AML-193 (cell line): ENCODE results near the gene NUBPL.

Source experiments
- DNase-seq, 2 experiments: peaks; one replicate each; lab custom pipeline; 2025; lab: John Stamatoyannopoulos, UW

NUBPL gene, protein sequence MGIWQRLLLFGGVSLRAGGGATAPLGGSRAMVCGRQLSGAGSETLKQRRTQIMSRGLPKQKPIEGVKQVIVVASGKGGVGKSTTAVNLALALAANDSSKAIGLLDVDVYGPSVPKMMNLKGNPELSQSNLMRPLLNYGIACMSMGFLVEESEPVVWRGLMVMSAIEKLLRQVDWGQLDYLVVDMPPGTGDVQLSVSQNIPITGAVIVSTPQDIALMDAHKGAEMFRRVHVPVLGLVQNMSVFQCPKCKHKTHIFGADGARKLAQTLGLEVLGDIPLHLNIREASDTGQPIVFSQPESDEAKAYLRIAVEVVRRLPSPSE

DNA sequence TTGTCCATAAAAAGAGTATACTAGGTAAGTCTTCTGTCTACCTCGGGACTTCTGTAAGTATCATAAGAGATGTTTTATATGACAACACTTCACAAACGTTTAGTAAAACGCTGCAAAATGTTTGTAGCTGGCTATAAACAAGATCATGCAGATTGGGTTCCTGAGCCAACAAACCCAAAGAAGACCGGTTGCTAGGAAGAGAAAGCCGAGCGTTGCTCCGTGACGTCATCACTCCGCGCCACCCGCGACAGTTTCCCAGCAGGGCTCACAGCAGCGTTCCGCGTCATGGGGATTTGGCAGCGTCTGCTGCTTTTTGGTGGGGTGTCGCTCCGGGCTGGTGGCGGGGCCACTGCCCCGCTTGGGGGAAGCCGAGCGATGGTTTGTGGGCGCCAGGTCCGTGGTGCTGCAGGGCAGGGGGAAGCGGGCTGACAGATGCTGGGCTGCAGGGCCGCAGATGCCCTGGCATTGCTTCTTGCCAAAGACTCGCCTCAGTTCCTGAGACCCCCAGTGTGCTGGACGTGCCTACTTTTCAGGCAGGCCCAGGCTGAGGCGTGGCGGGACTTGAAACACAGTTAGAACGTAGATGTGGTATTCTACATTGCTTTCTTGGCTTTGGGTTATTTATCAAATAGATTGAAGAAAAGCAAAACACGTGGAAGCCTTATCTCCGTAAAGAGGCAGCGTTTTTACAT lies at the start of gene NUBPL:
Gene NUBPL, plus strand, starts transcription at position 250 of the 692 bp plus-strand sequence. Its CDS starts 36 bp downstream, at position 286.
- DNase-seq = peak; percentile 79 to 82

DNA sequence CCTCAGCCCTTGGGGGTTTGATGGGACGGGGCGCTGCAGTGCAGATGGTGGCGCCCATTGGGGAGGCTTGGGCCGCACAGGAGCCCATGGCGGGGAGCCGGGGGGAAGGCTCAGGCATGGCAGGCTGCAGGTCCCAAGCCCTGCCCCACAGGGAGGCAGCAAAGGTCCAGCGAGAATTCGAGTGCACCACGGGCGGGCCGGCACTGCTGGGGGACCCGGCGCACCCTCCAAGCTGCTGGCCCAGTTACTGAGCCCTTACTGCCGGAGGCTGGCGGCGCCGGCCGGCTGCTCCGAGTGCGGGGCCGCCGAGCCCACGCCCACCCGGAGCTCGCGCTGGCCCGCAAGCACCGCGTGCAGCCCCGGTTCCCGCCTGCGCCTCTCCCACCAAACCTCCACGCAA lies 34.1 kb upstream of the NUBPL start:
- no peak for DNase-seq

DNA sequence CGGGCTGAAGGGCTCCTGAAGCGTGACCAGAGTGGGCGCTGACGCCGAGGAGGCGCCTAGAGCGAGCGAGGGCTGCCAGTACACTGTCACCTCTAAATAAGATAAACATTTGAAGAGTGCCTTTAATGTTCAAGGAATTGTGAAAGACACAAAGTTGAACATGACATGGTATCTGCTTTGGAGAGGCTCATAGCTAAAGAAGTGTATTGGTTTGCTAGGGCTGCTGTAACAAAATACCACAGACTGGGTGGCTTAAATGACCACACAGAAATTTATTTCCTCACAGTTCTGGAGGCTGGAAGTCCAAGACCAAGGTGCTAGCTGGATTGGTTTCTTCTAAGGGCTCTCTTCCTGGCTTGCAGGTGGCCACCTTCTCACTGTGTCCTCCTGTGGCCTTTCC lies 33.7 kb upstream of the NUBPL start:
- DNase-seq = no peak

DNA sequence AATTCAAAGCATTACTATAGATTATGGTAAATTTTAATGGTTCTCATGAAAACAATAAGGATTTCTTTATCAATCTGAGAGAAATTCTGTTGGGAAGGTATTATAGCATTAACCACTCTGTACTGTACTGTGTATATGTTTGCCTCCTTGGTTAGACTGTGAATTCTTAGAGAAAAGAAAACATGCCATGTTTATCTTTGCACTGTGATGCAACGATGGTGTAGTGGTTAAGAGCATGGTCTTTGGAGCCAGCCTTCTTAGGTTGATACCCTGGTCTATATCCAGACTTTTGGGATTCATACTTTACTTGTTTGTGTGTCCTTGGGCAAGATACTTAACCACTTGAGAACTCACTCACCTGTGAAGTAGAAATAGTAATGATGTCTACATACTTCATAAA lies 32.2 kb upstream of the NUBPL start:
- DNase-seq = no peak

DNA sequence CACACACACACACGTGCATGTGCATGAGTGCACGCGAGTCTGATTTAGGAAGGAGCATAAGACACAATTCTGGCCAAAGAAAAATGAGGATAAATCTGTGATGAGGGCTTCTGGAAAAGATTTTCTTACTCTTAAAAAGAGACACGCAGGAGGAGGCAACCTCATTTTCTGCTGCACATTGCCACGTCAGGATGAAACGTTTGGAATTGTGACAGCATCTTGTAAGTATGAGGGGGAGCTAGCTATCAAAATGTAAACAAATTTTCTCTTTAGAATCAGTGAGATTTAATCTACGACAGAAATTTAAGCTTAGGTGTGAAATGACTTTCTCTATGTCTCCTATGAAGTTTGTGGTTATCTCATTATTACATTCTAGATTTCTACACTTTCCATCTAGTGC lies 31.1 kb upstream of the NUBPL start:
- no peak for DNase-seq

DNA sequence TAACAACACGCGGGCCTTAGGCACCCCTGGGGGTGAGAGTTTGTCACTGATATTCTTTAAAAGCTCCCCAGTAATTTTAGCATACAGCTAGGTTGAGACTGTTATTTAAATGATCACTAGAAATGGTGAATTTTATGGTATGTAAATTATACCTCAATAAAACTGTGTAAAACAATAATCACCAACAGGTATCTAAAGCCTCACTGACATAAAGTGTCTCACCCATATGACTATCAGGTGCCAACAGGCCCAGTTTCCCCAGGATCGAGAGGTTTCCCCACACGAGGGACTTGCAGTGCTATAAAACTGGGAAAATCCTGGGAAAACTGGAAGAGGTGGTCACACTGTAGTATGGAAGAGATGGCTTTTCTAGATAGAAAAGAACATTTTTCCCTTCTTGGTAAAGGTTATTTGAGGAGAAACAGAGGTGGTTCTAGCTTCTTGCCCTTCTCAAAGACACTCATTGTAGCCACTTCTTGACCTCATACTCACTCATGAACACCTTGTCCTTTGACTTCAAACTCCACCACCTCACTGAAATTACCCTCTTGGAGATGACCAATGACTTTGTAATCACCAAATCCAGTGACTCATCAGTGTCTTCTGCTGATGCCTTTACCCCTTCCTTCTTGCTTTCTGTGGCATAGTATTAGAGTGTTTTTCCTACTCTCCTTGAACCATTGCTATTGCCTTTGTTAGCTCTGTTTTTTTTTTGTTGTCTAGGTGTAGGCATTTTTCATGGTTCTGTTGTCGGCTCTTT lies 24.8 kb upstream of the NUBPL start:
- DNase-seq = no peak

DNA sequence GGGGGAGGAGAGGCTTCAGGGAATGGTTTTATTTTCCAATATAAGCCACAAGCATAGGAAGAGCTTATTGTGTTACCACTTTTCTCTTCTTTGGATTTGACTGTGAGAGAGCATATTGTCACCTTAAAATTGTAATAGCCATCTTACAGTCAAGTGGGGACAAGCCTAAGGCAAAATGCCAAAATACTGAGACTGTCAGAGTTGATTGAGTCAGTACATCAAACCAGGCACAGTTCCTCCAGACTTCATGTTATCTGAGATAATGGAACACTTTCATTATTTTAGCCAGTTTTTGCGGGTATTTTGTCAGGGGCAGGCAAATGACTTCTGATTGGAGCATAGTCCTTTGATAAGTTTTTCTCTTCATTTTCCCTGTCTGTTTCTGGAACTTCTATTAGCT lies 19.5 kb upstream of the NUBPL start:
- DNase-seq = no peak

DNA sequence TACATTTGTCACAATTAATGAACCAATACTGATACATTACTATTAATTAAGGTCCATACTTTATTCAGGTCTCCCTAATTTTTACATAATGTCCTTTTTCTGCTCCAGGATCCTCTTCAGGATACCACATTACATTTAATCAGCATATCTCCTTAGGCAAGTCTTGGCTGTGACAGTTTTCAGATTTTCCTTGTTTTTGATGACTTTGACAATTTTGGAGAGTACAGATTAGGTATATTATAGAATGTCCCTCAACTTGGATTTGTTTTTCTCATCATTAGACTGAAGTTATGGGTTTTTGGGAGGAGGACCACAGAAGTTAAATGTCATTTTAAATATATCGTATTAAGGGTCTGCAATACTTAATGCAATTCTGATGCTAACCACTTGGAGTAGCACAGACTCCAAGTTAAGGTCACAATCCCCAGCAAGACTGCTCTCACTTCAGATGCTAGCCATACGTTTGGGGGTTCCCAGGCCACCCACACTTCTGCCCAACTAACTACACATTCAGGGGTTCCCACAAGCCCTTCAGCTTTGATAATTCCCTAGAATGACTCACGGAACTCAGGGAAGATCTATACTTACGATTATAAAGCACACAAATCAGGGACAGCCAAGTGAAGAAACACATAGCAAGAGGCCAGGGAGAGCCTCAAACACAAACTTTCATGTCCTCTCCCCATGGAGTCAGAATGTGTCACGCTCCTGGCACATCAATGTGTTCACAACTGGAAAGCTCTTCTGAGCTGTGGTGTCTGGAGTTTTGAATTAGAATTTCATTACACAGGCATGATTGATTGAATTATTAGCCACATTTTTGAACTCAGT lies 17.0 kb upstream of the NUBPL start:
- DNase-seq = no peak

DNA sequence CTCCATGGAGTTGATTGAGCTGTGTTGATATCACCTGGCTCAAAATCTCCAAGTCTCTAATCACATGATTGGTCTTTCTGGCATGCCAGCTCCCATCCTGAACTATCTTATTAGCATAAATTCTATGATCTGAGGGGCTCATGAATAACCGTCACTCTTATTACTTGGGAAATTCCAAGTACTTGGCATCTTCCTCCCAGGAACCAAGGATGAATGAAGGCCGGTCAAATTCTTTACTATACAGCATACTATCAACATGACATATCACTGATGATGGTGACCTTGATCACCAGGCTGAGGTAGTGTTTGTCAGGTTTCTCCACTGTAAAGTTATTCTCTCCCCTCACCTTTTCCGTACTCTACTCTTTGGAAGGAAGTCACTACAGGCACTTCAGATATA lies 16.4 kb upstream of the NUBPL start:
- DNase-seq = no peak

DNA sequence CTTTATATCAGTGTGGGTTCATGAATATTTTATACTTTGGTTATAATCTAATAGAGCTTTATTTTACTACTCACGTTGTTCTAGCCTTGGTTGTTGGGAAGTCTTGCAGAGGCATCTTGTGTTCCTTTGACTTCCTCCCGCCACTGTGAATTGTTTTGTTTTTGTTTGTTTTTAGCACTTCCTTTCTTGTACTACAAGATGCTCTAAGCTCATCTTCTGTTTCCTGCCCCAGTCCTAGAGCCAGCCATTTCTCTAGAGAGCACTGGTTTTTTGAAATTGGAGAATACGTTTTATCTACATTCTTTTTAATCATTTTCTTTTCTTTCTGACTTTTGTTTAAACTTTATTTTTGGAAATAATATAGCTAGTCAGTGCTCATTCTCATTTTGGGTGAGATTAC lies 15.9 kb upstream of the NUBPL start:
- DNase-seq = no peak

DNA sequence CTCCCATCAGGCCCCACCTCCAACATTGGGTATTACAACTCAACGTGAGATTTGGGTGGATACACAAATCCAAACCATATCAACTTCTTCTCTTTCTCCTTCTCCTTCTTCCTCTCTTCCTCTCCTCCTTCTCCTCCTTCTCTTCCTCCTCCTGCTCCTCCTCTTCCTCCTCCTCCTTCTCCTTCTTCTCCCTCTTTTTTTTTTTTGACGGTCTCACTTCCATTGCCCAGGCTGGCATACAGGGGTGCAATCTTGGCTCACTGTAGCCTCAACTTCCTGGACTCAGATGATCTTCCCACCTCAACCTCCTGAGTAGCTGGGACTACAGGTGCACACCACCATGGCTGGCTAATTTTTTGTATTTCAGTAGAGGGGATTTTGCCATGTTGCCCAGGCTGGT lies 11.4 kb upstream of the NUBPL start:
- DNase-seq = no peak

DNA sequence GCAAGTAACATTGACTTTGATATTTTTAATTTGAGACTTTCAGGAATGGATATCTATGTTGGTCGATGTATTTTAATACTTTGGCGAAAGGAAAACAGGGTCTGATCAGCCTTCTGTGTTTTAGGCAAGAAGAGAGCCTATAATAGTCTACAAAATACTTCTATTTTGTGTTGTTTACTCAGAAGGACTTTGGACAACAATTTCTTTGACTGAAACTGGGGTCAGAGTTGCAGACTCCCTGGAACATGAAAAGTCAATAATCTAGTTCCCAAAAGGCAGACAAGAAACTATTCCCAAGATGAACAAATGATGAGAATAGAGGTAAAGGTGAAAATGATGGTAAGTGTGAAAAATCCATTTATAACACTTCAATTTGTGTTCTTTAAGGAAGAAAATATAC lies 10.6 kb upstream of the NUBPL start:
- no peak for DNase-seq

DNA sequence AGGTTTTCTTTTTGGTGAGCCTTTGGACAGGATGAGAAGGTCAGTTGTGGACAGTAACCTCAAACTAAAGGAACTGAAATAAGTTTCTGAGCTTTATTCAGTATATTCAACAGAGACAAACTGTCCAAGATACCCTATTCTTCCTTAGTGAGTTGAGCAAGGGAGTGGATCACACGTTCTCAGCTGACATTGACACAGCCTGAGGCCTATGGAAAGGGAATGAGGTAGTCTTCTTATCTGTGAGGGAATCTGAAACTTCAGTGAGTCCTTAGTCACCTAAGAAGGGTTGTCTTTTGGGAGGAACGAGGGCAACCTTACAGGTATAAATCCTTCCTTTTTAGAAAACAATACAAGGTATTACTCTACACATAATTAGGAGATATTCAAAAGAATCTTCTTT lies 5.0 kb upstream of the NUBPL start:
- DNase-seq = no peak

DNA sequence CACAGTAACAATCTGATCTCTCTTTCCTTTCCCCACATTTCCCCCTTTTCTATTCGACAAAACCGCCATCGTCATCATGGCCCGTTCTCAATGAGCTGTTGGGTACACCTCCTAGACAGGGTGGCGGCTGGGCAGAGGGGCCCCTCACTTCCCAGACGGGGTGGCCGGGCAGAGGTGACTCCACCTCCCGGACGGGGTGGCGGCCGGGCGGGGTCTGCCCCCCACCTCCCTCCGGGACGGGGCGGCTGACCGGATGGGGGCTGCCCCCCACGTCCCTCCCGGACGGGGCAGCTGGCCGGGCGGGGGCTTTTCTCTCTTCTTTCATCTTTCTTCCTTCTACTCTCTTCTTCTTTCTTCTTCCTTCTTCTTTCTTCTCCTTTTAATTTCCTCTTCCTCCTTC lies 1.3 kb upstream of the NUBPL start:
- DNase-seq = no peak

DNA sequence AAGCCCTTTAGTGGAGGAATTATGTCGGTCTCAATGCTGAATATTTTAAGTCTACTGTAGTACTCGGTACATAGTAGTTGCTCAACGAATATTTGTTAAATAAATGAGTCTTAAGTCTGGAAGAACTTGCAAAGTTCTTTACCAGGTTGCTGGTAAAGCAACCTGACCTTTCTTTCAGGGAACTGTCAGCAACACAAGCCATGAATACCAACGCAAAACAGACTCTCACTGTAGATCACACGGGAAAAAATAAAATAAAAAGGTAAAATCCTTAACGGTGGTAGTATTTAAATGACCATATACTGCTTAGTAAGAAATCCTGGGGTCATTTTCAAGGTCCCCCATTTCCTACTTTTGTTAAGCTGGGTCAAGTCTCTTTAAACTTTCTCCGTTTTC lies 447 bp upstream of the NUBPL start:
- no peak for DNase-seq

DNA sequence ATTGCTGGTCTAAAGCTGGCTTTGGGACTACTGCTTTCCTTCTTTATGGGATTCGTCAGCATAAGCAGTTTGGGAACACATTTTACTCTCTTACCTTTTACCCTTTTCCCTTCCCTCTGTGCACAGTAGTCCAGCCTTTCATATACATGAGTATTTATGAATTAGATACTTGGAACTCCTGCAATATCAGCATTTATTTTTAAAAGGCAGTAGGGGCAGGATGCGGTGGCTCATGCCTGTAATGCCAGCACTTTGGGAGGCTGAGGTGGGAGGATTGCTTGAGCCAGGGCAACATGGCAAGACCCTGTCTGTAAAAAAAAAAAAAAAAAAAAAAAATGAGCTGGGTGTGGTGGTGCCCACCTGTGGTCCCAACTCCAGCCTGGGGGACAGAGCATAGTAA lies 3.0 kb downstream of the NUBPL start:
- DNase-seq = no peak

DNA sequence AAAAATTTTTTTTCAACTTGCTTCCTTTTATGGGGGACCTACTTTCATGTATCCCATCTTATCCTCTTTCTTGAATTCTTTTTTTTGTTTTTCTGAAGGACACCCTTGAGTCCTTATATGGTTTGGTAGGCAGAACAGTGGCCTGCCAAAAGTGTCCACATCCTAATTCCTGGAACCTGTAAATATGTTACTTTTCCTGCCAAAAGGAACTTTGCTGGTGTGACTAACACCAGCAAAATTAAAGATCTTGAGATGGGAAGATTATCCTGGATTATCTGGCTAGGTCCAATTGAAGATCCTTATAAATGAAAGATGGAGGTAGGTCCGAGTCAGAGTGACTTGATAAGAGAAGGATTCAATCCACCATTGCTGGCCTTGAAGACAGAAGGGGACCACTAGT lies 5.3 kb downstream of the NUBPL start:
- DNase-seq = no peak

DNA sequence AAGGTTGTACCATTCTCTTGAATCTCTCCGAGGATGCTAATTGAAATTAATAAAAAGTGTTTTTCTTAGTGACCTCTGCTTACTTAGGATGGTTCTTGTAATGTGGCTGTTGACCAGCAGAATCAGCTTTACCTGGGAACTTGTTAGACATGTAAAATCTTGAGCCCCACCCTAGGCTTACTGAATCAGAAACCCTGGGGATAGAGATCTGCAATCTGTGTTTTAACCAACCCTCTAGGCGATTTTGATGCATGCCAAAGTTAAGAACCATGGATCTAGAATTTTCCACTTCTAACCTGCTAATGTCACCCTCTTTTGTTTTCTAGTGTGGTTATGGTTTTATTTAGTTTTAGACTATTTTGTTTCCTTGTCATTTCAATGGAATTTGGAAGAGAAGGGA lies 6.5 kb downstream of the NUBPL start:
- no peak for DNase-seq

DNA sequence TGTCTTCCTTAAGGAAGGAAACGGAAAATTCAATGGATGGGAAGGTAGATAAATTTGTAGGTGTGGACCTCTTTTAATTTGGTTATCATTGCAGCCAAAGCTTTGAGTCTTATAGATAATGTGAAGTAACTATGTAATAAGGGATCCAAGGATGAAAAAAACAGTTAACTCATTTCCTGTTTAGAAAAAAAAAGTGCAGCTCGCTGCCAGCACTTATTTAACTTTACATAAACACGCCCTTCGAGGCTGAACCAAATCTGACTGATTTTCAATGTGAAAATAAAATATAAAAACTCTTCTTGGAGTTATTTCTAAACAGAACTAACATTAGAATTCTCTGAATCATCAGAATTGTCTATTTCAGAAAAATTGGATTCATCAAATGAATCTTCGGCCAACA lies 7.0 kb downstream of the NUBPL start:
- no peak for DNase-seq

DNA sequence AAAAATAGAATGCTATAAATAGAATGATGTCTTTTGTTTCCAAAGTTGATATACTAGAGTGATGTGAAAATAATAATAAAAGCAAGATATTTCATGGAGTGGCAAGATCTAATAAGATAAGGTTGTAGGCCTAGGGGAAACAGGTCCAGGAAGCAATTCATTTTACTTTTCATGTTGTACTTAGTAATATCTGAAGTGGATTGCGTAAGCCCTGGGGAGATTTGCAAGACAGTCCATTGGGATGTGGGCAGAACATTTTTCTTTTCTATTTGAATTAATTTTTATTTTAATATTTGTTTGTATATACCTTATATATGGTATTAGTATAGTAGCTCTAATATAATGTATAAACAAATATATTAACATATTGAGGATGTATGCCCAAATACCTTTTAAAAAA lies 7.5 kb downstream of the NUBPL start:
- DNase-seq = peak; percentile 37 to 39

DNA sequence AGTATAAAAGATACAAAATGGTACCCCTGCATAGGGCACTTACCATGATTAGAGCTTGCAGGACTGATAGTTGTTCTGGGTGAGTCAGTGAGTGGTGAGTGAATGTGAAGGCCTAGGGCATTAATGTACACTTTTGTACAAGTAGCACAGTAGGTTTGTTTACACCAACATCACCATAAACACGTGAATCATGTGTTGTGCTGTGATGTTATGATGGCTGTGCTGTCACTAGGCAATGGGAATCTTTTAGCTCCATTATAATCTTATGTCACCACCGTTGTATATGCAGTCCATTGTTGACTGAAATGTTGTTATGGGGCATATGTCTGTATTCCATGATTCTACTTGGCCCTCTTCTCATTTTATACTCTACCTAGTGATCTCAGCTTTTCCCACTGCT lies 11.8 kb downstream of the NUBPL start:
- no peak for DNase-seq

DNA sequence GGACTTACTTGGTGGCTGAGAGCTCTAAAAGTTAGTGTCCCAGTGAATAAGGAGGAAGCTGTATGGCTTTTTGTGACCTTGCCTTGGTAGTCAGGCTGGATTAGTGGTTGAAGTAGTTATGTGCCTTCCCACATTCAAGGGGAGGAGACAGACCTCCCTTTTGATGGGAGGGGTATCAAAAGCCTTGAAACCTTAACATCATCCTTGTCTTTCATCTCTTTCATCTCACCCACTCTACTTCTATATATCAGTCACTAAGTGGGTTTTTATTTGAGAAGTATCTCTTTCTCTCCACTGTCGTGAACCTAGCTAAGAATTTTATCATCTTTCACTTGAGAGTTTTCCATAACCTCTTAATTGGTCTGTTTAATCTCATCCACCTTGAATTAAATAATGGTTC lies 15.7 kb downstream of the NUBPL start:
- no peak for DNase-seq
